Kidney epithelial cell (primary cell): ENCODE measurements around the gene CADPS. TPM values are rescaled to one million over a fixed set of nuclear protein-coding genes. Genes with fewer than 3 reads are reported as not detected.

Experiments used
- DNase-seq: peaks from one replicate; pipeline ENCODE4 v3.0.0-alpha.2; 2010; ENCODE audit warnings: low read depth
- H3K27me3 ChIP-seq: 2 replicates; pipeline ENCODE4 v1.6.0; 2011; ENCODE audit warnings: low read length; ENCODE audit not compliant: control insufficient read depth, insufficient read depth
- H3K36me3 ChIP-seq: 2 replicates; pipeline ENCODE4 v1.5.1; 2011; ENCODE audit warnings: low read length; ENCODE audit not compliant: control insufficient read depth, insufficient read depth
- H3K4me3 ChIP-seq: 2 replicates; pipeline ENCODE4 v1.5.1; 2011; ENCODE audit warnings: low read depth, mild to moderate bottlenecking, control low read depth, low read length
- CTCF ChIP-seq: IDR thresholded peaks from 2 replicates; pipeline ENCODE4 v1.5.1; 2011; ENCODE audit warnings: mild to moderate bottlenecking, moderate library complexity, low read length, control low read depth, inconsistent platforms; ENCODE audit not compliant: insufficient read depth, poor library complexity, severe bottlenecking
- total RNA-seq: library from RNA; depleted of rRNA; stranded (reverse); fragments of >200 nt; gene quantifications from 2 replicates; pipeline ENCODE4 v1.2.3, GENCODE V29; 2015

The CADPS gene
- total RNA-seq, 1 donor from 2014 or later, result 0.08 TPM

GRCh38 chr3:62577153-62577552 is 298.1 kb downstream of the CADPS start:
- TF ChIP-seq CTCF, result no peak
- Histone ChIP-seq H3K4me3 (no peak overlapping the region), H3K36me3 (no peaks in the 10 kb centered on the region), H3K27me3 (no peaks in the 10 kb centered on the region)
- DNase-seq, result no peak

GRCh38 chr3:62574266-62574898 is 300.8 kb downstream of the CADPS start:
- no peak for TF ChIP-seq CTCF
- H3K27me3 ChIP-seq, result no peaks in the 10 kb centered on the region
- no peak overlapping the region for H3K4me3 ChIP-seq
- no peak for DNase-seq
- H3K36me3 ChIP-seq, result no peaks in the 10 kb centered on the region

GRCh38 chr3:62571916-62572315 is 303.3 kb downstream of the CADPS start:
- Histone ChIP-seq H3K4me3 (no peak overlapping the region), H3K27me3 (no peaks in the 10 kb centered on the region), H3K36me3 (no peaks in the 10 kb centered on the region)
- no peak for TF ChIP-seq CTCF
- no peak for DNase-seq

DNA sequence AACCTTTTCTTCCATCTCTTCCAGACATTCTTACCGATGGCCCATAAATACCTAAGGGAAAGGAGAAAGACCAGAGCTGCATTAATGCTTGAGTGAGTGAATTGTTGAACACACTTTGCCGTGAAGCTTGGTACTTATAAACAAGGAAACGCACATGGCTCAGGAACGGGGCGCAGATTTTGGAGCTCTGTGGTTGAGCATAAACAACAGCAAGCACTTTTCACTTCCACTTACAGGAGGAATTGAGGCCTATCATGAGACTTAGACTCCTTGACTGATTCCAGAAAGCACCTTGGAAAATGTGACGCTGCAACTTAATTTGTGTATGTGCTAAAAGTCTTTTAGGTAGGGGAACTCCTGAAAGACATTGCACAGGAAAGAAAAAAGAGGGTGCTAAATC is 304.3 kb downstream of the CADPS start:
- H3K4me3 ChIP-seq, result no peak overlapping the region
- no peak for TF ChIP-seq CTCF
- H3K36me3 ChIP-seq, result no peaks in the 10 kb centered on the region
- no peaks in the 10 kb centered on the region for H3K27me3 ChIP-seq
- DNase-seq, result no peak

DNA sequence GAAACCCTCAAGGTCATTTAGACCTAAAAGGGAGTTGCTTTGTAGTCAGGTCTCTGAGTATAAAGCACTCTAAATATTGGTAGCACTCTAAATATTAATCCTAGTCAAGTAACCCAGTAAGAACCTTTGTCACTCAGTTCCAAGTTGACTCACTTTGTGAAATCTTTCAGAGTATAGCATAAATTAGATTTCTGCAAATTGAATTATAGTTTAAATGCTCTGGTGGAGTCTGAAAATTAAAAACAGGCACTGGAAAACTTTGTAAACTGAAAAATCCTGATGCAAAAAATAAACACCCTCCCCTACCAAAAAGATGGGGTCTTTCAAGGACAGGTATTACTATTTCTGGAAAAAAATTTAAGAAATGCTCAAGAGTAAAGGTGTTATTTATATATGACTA is 305.6 kb downstream of the CADPS start:
- DNase-seq, result no peak
- no peak overlapping the region for H3K4me3 ChIP-seq
- H3K27me3 ChIP-seq, result no peaks in the 10 kb centered on the region
- H3K36me3 ChIP-seq, result no peaks in the 10 kb centered on the region
- no peak for TF ChIP-seq CTCF
